Testis (tissue), 2 donors: Measurements from ENCODE around the gene ANO8.

Experiments
- POLR2A ChIP-seq: fragments of 450-650 bp; IDR thresholded peaks from one replicate; pipeline ENCODE4 v1.6.1; 2017; ENCODE audit warnings: antibody characterized with exemption, mild to moderate bottlenecking, moderate library complexity
- TF ChIP-seq, protein P1 (sequence below), 3 experiments: fragments of 450-650 bp in 2 of 3; fragments of 200-600 bp in 1 of 3; sonication (generic) in 1 of 3; IDR thresholded peaks; one replicate each; pipeline ENCODE4 v1.5.1; 2016 to 2019; ENCODE audit warnings: antibody characterized with exemption in 3 of 3, mild to moderate bottlenecking in 2 of 3, moderate library complexity in 1 of 3

DNA sequence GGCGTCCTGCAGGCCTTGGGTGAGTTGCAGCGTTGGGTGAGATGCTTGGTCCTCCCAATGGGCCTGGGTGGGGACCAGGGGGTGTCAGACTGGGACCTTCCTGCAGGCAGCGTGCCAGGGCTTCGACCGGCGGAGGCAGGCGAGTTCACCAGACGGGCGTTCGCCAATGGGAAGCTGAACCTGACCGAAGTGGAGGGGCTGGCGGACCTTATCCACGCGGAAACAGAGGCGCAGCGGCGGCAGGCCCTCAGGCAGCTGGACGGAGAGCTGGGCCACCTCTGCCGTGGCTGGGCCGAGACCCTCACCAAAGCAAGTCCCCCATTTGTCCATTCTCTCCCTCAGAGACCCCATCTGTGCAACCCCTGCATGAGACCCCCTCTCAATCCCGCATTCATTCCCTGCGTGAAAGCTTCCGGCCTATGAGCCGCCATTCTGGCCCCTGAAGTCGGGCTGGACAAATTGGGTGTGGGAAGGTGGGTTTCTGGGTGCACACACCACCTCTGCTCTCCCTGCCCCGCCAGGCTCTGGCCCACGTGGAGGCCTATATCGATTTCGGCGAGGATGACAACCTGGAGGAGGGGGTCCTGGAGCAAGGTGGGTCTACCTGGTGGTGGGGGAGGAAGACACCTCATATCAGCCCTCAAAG is 3.9 kb upstream of the ANO8 start:
- TF ChIP-seq, protein P1, sequence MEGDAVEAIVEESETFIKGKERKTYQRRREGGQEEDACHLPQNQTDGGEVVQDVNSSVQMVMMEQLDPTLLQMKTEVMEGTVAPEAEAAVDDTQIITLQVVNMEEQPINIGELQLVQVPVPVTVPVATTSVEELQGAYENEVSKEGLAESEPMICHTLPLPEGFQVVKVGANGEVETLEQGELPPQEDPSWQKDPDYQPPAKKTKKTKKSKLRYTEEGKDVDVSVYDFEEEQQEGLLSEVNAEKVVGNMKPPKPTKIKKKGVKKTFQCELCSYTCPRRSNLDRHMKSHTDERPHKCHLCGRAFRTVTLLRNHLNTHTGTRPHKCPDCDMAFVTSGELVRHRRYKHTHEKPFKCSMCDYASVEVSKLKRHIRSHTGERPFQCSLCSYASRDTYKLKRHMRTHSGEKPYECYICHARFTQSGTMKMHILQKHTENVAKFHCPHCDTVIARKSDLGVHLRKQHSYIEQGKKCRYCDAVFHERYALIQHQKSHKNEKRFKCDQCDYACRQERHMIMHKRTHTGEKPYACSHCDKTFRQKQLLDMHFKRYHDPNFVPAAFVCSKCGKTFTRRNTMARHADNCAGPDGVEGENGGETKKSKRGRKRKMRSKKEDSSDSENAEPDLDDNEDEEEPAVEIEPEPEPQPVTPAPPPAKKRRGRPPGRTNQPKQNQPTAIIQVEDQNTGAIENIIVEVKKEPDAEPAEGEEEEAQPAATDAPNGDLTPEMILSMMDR (IDR thresholded peaks at IDR 0.05), result no peak
- TF ChIP-seq POLR2A, result no peak
